Gastroesophageal sphincter (tissue), 3 donors: ENCODE measurements around the gene OR13J1.

Source experiments
- CTCF ChIP-seq, 4 experiments: fragments of 200-600 bp in 2 of 4; fragments of 450-650 bp in 2 of 4; sonication (generic) in 1 of 4; IDR thresholded peaks; one replicate each; pipeline ENCODE4 v1.5.1; 2017 to 2019; ENCODE audit warnings: antibody characterized with exemption in 4 of 4, mild to moderate bottlenecking in 2 of 4, moderate library complexity in 2 of 4
- POLR2AphosphoS5 ChIP-seq: sonication (generic); formaldehyde crosslinking; IDR thresholded peaks from one replicate; pipeline ENCODE4 v1.6.1; 2017; ENCODE audit warnings: antibody characterized with exemption

GRCh38 chr9:35868933-35869332 lies 1.3 kb downstream of the OR13J1 start:
- TF ChIP-seq CTCF (IDR thresholded peaks at IDR 0.05), result no peak
- TF ChIP-seq POLR2AphosphoS5, result no peak
